Nasal cavity respiratory epithelium epithelial cell of viscerocranial mucosa (primary cell): Measurements from ENCODE around the gene LY9. TPM values are rescaled to one million over a fixed set of nuclear protein-coding genes. Genes with fewer than 3 reads are reported as not detected.

Experiments used
- total RNA-seq: library from RNA; depleted of rRNA; stranded (reverse); fragments of >200 nt; gene quantifications from 2 replicates; pipeline ENCODE4 v1.2.3, GENCODE V29; 2014

Gene LY9
- not detected in 2 replicates for total RNA-seq

DNA sequence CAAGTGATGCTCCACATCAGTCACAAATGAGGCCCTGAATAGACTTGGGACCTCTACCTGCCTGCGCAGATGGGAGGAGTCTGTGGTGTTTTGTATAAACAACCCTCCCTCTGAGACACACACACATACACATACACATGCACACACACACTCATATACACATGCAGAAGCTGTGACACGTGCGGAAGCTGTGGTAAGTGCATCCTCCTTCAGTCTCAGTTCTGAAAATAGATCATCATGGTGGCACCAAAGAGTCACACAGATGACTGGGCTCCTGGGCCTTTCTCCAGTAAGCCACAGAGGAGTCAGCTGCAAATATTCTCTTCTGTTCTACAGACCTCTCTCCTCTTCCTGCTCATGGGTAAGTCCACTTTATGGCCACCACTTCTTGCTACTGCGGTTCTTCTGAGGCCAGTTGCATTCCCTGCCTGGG is at the start of gene LY9:
LY9 (plus strand) TSS at position 224 of the 433 bp plus-strand sequence; CDS start at position 238, 14 bp downstream.

GRCh38 chr1:160862203-160863060 is 66.5 kb downstream of the LY9 start, which contains the start of gene CD244:
Gene CD244, minus strand, starts transcription at chr1:160862887. Its CDS starts 210 bp downstream, at chr1:160862677.

Other genes with a start within 250 kb of the LY9 start
- not detected in 2 replicates for gene CD84, start 216.7 kb upstream of the LY9 start, total RNA-seq
- gene SLAMF1, start 149.1 kb upstream of the LY9 start, total RNA-seq, result not detected in 2 replicates
- gene CD48, start 84.4 kb upstream of the LY9 start, total RNA-seq, result not detected in 2 replicates
- gene SLAMF7, start 56.9 kb upstream of the LY9 start, total RNA-seq, result 2.4 and 4.6 TPM in 2 replicates
- not detected in 2 replicates for gene CD244, start 66.7 kb downstream of the LY9 start, total RNA-seq
- not detected in 2 replicates for gene ITLN1, start 89.0 kb downstream of the LY9 start, total RNA-seq
- gene ITLN2, start 158.6 kb downstream of the LY9 start, total RNA-seq, result 0.21 TPM in 1 of 2 replicates, not detected in the other
- gene F11R, start 225.0 kb downstream of the LY9 start, total RNA-seq, result 210 and 292 TPM in 2 replicates
- gene TSTD1, start 242.8 kb downstream of the LY9 start, total RNA-seq, result 38.3 and 78.6 TPM in 2 replicates
- gene USF1, start 249.8 kb downstream of the LY9 start, total RNA-seq, result 47.0 and 60.1 TPM in 2 replicates